Measurements from ENCODE around the gene MYCBPAP. TPM values are rescaled to one million over a fixed set of nuclear protein-coding genes. Genes with fewer than 3 reads are reported as not detected.

Gene MYCBPAP
- total RNA-seq, 1 experiment from 2014 or later: 1.9 TPM

DNA sequence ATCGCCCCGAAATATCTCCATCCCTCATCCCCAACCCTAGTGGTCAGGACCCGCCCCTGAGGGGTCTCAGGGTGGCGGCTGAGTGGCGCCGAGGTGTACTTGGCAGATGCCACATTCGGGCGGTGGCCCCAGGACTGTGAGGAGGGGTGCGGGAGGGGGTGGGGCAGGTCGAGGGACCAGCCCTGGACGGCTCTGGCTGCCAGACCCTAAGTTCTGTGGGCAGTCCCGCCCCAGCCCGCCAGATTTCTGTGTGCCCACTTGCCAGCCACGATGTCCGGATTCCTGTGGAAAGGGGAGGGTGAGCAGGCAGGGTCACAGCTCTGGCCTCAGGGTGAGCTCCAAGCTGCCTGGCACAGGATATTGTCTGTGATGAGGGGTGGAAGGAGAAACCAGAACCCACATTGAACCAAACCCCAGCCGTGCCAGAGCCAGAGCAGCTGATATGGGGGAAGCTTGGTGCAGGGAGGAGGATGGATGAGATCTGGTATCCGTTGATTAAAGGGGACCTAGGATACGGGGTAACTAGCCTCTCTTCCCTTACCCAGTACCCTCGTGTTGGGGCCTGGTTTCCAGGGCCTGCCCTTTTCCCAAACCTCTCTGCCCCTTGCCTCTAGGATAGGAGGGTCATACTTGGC, 38.5 kb upstream of the MYCBPAP start:
- H3K4me1 ChIP-seq (ENCODE audit: insufficient read depth, low read length): peaks cover 10% of the 10 kb centered on the region; the same call in 1 of the 2 replicates
- no peak overlapping the region for H2AFZ ChIP-seq (ENCODE audit: low read length)
- no peaks in the 10 kb centered on the region for H3K9me3 ChIP-seq (ENCODE audit: low read length)
- no peak overlapping the region for H3K27ac ChIP-seq (ENCODE audit: low read length)
- BruUV-seq (replicated peaks): no TSS peak
- intact Hi-C loops (cut with micrococcal nuclease): no loop called here
- no peak overlapping the region for H3K4me3 ChIP-seq (ENCODE audit: low read length)
- no peaks in the 10 kb centered on the region for H3K36me3 ChIP-seq (ENCODE audit: low read depth, low read length)
- no peak for ATAC-seq
- no peak overlapping the region for H3K9ac ChIP-seq (ENCODE audit: low read length)
- no peaks in the 10 kb centered on the region for H3K9me2 ChIP-seq (replicated peaks; ENCODE audit: low read length)
- no peaks in the 10 kb centered on the region for H4K20me1 ChIP-seq (ENCODE audit: low read length)
- no peak for DNase-seq
- ChIA-PET CTCF (no interaction called here), POLR2A (ENCODE audit: unreplicated experiment) (no interaction called here)
- no peak overlapping the region for H3K4me2 ChIP-seq (ENCODE audit: low read length)
- H3K27me3 ChIP-seq (ENCODE audit: low read length): no peaks in the 10 kb centered on the region
- H3K79me2 ChIP-seq (ENCODE audit: low read length): no peaks in the 10 kb centered on the region
- TF ChIP-seq, protein P1, sequence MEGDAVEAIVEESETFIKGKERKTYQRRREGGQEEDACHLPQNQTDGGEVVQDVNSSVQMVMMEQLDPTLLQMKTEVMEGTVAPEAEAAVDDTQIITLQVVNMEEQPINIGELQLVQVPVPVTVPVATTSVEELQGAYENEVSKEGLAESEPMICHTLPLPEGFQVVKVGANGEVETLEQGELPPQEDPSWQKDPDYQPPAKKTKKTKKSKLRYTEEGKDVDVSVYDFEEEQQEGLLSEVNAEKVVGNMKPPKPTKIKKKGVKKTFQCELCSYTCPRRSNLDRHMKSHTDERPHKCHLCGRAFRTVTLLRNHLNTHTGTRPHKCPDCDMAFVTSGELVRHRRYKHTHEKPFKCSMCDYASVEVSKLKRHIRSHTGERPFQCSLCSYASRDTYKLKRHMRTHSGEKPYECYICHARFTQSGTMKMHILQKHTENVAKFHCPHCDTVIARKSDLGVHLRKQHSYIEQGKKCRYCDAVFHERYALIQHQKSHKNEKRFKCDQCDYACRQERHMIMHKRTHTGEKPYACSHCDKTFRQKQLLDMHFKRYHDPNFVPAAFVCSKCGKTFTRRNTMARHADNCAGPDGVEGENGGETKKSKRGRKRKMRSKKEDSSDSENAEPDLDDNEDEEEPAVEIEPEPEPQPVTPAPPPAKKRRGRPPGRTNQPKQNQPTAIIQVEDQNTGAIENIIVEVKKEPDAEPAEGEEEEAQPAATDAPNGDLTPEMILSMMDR (conservative IDR thresholded peaks at IDR 0.05; ENCODE audit: low read depth, low read length): no peak
- TF ChIP-seq EZH2 (IDR thresholded peaks at IDR 0.05; ENCODE audit: low read length, unreplicated experiment): no peak
- no peaks in the 10 kb centered on the region for H3F3A ChIP-seq (ENCODE audit: low read length, unreplicated experiment)

DNA sequence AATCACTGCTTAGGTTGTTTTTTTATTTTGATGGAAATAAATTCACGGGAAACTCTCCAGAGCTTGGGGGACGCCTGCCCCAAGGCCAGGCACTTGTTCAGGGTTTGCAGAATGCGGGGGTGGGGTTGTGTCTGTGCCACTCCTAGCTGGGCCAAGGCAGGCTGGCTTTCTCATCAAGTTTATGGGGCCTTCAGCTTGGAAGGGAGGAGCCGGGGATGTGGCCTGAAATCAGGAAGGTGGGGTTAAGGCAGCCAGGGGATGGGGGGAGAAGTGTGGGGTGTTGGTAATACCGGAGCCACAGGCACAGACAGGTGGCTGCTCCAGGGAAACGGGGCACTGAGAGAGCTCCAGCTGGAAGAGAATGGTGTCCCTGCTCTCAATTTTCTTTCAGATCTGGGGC, 37.8 kb upstream of the MYCBPAP start:
- POLR2A ChIA-PET (ENCODE audit: unreplicated experiment): no interaction called here
- ATAC-seq: 0 out of 2 replicates have a peak, but pooled peaks have one; percentile 13
- H3K27me3 ChIP-seq (ENCODE audit: low read length): no peaks in the 10 kb centered on the region
- H3K79me2 ChIP-seq (ENCODE audit: low read length): no peaks in the 10 kb centered on the region
- no TSS peak for BruUV-seq (replicated peaks)
- intact Hi-C loops (cut with micrococcal nuclease): no loop called here
- H4K20me1 ChIP-seq (ENCODE audit: low read length): no peaks in the 10 kb centered on the region
- no peak overlapping the region for H3K27ac ChIP-seq (ENCODE audit: low read length)
- no peaks in the 10 kb centered on the region for H3F3A ChIP-seq (ENCODE audit: low read length, unreplicated experiment)
- no peak overlapping the region for H2AFZ ChIP-seq (ENCODE audit: low read length)
- no peak overlapping the region for H3K4me3 ChIP-seq (ENCODE audit: low read length)
- CTCF ChIA-PET: no interaction called here
- H3K36me3 ChIP-seq (ENCODE audit: low read depth, low read length): no peaks in the 10 kb centered on the region
- no peak overlapping the region for H3K4me2 ChIP-seq (ENCODE audit: low read length)
- H3K9me3 ChIP-seq (ENCODE audit: low read length): no peaks in the 10 kb centered on the region
- no peak for DNase-seq
- TF ChIP-seq, protein P1 (conservative IDR thresholded peaks at IDR 0.05; ENCODE audit: low read depth, low read length): no peak
- TF ChIP-seq EZH2phosphoT487 (IDR thresholded peaks at IDR 0.05; ENCODE audit: borderline replicate concordance, low read length) (no peak), EZH2 (IDR thresholded peaks at IDR 0.05; ENCODE audit: low read length, unreplicated experiment) (no peak)
- no peak overlapping the region for H3K9ac ChIP-seq (ENCODE audit: low read length)
- H3K4me1 ChIP-seq (ENCODE audit: insufficient read depth, low read length): peaks cover 10% of the 10 kb centered on the region; the same call in 1 of the 2 replicates
- no peaks in the 10 kb centered on the region for H3K9me2 ChIP-seq (replicated peaks; ENCODE audit: low read length)

DNA sequence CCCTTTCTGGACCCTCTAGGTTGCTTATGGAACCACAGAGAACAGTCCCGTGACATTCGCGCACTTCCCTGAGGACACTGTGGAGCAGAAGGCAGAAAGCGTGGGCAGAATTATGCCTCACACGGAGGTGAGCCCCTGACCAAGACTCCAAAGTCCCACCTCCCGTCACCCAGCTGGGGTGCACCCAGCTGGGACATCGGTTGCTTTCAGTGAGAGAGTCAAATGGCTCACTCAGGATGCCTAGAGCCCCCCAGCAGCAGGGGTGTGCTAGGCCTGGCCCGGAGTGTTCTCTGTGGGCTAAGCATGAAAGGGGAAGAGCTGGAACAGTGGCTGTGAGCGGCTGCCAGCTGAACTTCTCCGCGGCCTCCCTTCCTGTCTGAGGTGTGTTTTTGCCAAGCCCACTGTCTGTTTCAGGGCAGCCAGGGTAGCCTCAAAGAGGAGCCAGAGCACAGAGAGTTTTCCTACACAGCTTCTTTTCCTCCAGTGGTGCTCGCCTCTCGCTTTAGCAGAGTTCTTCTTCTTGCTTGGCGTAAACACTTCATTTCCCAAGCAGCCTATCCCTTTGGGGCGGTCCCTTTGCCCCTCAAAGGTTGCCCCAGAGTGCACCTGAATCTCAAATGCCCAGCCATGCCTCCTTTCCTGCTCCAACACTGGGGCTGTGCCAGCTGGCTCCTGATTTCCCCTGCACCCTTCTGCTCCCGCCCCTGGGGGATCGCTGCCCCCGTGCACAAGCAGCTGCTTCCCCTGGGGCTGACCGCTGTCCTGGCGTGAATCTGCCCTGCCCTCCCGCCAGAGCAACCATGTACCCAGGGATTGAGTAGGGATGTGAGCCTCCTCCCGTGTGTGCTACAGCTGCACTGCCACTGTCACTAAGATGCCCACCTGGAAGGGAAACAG, 37.0 kb upstream of the MYCBPAP start:
- Histone ChIP-seq H3K79me2 (ENCODE audit: low read length) (no peaks in the 10 kb centered on the region), H3F3A (ENCODE audit: low read length, unreplicated experiment) (no peaks in the 10 kb centered on the region), H3K27ac (ENCODE audit: low read length) (no peak overlapping the region), H3K27me3 (ENCODE audit: low read length) (no peaks in the 10 kb centered on the region), H3K4me3 (ENCODE audit: low read length) (no peak overlapping the region), H3K9ac (ENCODE audit: low read length) (no peak overlapping the region), H3K4me2 (ENCODE audit: low read length) (no peak overlapping the region), H2AFZ (ENCODE audit: low read length) (no peak overlapping the region), H3K4me1 (ENCODE audit: insufficient read depth, low read length) (peaks cover 8% of the 10 kb centered on the region; the same call in 1 of the 2 replicates), H4K20me1 (ENCODE audit: low read length) (no peaks in the 10 kb centered on the region), H3K9me3 (ENCODE audit: low read length) (no peaks in the 10 kb centered on the region), H3K9me2 (replicated peaks; ENCODE audit: low read length) (no peaks in the 10 kb centered on the region), H3K36me3 (ENCODE audit: low read depth, low read length) (no peaks in the 10 kb centered on the region)
- no TSS peak for BruUV-seq (replicated peaks)
- TF ChIP-seq EZH2phosphoT487 (IDR thresholded peaks at IDR 0.05; ENCODE audit: borderline replicate concordance, low read length) (no peak), EZH2 (IDR thresholded peaks at IDR 0.05; ENCODE audit: low read length, unreplicated experiment) (no peak)
- TF ChIP-seq, protein P1 (conservative IDR thresholded peaks at IDR 0.05; ENCODE audit: low read depth, low read length): no peak
- ChIA-PET POLR2A (ENCODE audit: unreplicated experiment) (no interaction called here), CTCF (no interaction called here)
- intact Hi-C loops (cut with micrococcal nuclease): no loop called here
- no peak for DNase-seq
- ATAC-seq: no peak

Measured in PC-3 (cell line).